BE2C (cell line): ENCODE measurements around the gene MMP14.

Experiments
- DNase-seq: peaks from one replicate; pipeline ENCODE4 v3.0.0-alpha.2; 2020
- H3K27me3 ChIP-seq: fragments of 250-450 bp; sonication (Bioruptor Pico); 2 replicates; pipeline ENCODE4 v1.5.1; 2020; ENCODE audit warnings: mild to moderate bottlenecking
- H3K36me3 ChIP-seq: fragments of 250-450 bp; sonication (Bioruptor Pico); 2 replicates; pipeline ENCODE4 v1.5.1; 2020; ENCODE audit warnings: mild to moderate bottlenecking
- H3K4me1 ChIP-seq: fragments of 250-450 bp; sonication (Bioruptor Pico); 2 replicates; pipeline ENCODE4 v1.5.1; 2020
- H3K4me3 ChIP-seq: 2 replicates; pipeline ENCODE4 v1.5.1; 2011; ENCODE audit warnings: low read depth, low read length
- H3K9me3 ChIP-seq: fragments of 250-450 bp; sonication (Bioruptor Pico); 2 replicates; pipeline ENCODE4 v1.5.1; 2020
- CTCF ChIP-seq: IDR thresholded peaks from 2 replicates; pipeline ENCODE4 v1.5.1; 2012; ENCODE audit warnings: mild to moderate bottlenecking, low read depth, low read length

Gene MMP14

GRCh38 chr14:22838631-22839041 is 2.3 kb downstream of the MMP14 start:
- H3K4me3 ChIP-seq, result no peak overlapping the region
- H3K9me3 ChIP-seq, result no peaks in the 10 kb centered on the region
- DNase-seq, result no peak
- peaks cover 8% of the 10 kb centered on the region for H3K36me3 ChIP-seq
- peaks cover 17% of the 10 kb centered on the region for H3K27me3 ChIP-seq
- H3K4me1 ChIP-seq, result no peaks in the 10 kb centered on the region
- TF ChIP-seq CTCF, result no peak

- H3K4me1 ChIP-seq, result no peaks in the 10 kb centered on the region
- H3K9me3 ChIP-seq, result no peaks in the 10 kb centered on the region
- peaks cover 17% of the 10 kb centered on the region for H3K27me3 ChIP-seq
- peaks cover 1% of the 10 kb centered on the region for H3K36me3 ChIP-seq
- H3K4me3 ChIP-seq, result no peak overlapping the region
- DNase-seq, result no peak
- TF ChIP-seq CTCF, result no peak
Measured at GRCh38 chr14:22839159-22839779, 2.9 kb downstream of the MMP14 start.

- H3K4me3 ChIP-seq, result no peak overlapping the region
- no peaks in the 10 kb centered on the region for H3K9me3 ChIP-seq
- no peak for TF ChIP-seq CTCF
- H3K36me3 ChIP-seq, result no peaks in the 10 kb centered on the region
- peaks cover 17% of the 10 kb centered on the region for H3K27me3 ChIP-seq
- no peak for DNase-seq
- H3K4me1 ChIP-seq, result no peaks in the 10 kb centered on the region
Measured at GRCh38 chr14:22841311-22841710, 4.9 kb downstream of the MMP14 start.

GRCh38 chr14:22841769-22842168 is 5.4 kb downstream of the MMP14 start:
- no peaks in the 10 kb centered on the region for H3K4me1 ChIP-seq
- H3K27me3 ChIP-seq, result peaks cover 13% of the 10 kb centered on the region
- no peaks in the 10 kb centered on the region for H3K36me3 ChIP-seq
- no peak for DNase-seq
- H3K9me3 ChIP-seq, result no peaks in the 10 kb centered on the region
- H3K4me3 ChIP-seq, result no peak overlapping the region
- TF ChIP-seq CTCF, result no peak

GRCh38 chr14:22842211-22843122 is 6.1 kb downstream of the MMP14 start:
- H3K4me1 ChIP-seq, result no peaks in the 10 kb centered on the region
- DNase-seq, result no peak
- no peaks in the 10 kb centered on the region for H3K36me3 ChIP-seq
- peaks cover 6% of the 10 kb centered on the region for H3K27me3 ChIP-seq
- no peak for TF ChIP-seq CTCF
- no peak overlapping the region for H3K4me3 ChIP-seq
- no peaks in the 10 kb centered on the region for H3K9me3 ChIP-seq
